ENCODE measurements around the gene CSF2RB.

- no peak for TF ChIP-seq CTCF (IDR thresholded peaks at IDR 0.05)
- no peak for TF ChIP-seq POLR2A (IDR thresholded peaks at IDR 0.05)
These were observed 24.0 kb downstream of the CSF2RB start for GRCh38 chr22:36937319-36938027.
